HCT116 (cell line): ENCODE measurements around the gene BIRC6. TPM values are rescaled to one million over a fixed set of nuclear protein-coding genes. Genes with fewer than 3 reads are reported as not detected.

Source experiments
- ATAC-seq: fragments of 200-7000 bp; cut with Tn5 transposase; 2 replicates; pipeline ENCODE4 v1.9.1; 2020; ENCODE audit warnings: mild to moderate bottlenecking, moderate library complexity
- BruUV-seq: library from RNA; stranded (reverse); fragments of 400-500 nt; replicated peaks from 2 replicates; lab custom pipeline; 2021; lab: Mats Ljungman, UMichigan
- CTCF ChIA-PET: fragments of 300-600 bp; sonication (Branson Sonifier 250); formaldehyde crosslinking; loops from one replicate; lab custom pipeline; 2021; ENCODE audit warnings: antibody characterized with exemption; lab: Charles Lee
- POLR2A ChIA-PET: fragments of 300-600, 350-600 bp; sonication (Branson Sonifier 250); formaldehyde crosslinking; loops from one replicate; lab custom pipeline; 2021; ENCODE audit warnings: antibody characterized with exemption; lab: Charles Lee
- RAD21 ChIA-PET, 2 experiments: fragments of 300-600 bp; sonication (Branson Sonifier 250); formaldehyde crosslinking; loops; one replicate each; lab custom pipeline; 2023; ENCODE audit warnings: low total read pairs in 2 of 2; ENCODE audit not compliant: uncharacterized antibody in 2 of 2, unreplicated experiment in 2 of 2, low non-redundant PET in 1 of 2; lab: Charles Lee
- DNase-seq: peaks from one replicate; pipeline ENCODE4 v3.0.0-alpha.2; 2010; ENCODE audit warnings: low read depth, low spot score
- H2AFZ ChIP-seq: fragments of 200-600 bp; shearing (Covaris generic), sonication (generic); 2 replicates; pipeline ENCODE4 v1.6.1; 2017; ENCODE audit warnings: low read depth, mixed run types, mixed read lengths, antibody characterized with exemption, low read length; ENCODE audit not compliant: poor library complexity, severe bottlenecking
- H3K27ac ChIP-seq: 2 replicates; pipeline ENCODE4 v1.5.1; 2012; ENCODE audit warnings: low read depth, low read length
- H3K27me3 ChIP-seq: fragments of 200-600 bp; sonication (generic); 2 replicates; pipeline ENCODE4 v1.6.1; 2016; ENCODE audit warnings: mixed run types, low read length, mixed read lengths; ENCODE audit not compliant: insufficient read depth
- H3K36me3 ChIP-seq, 2 experiments: fragments of 200-500 bp in 1 of 2; fragments of 200-600 bp in 1 of 2; sonication (Bioruptor generic) in 1 of 2; sonication (generic) in 1 of 2; 2 replicates each; pipeline versions ENCODE4 v1.5.1 to v1.6.1; 2014 to 2016; ENCODE audit warnings: low read length in 2 of 2, inconsistent platforms in 1 of 2, mixed read lengths in 1 of 2, mixed run types in 1 of 2; ENCODE audit not compliant: insufficient read depth in 2 of 2, control insufficient read depth in 1 of 2
- H3K4me1 ChIP-seq, 2 experiments: fragments of 200-600 bp in 1 of 2; sonication (generic) in 1 of 2; 2 replicates each; pipeline versions ENCODE4 v1.5.1 to v1.6.1; 2012 to 2017; ENCODE audit warnings: low read length in 2 of 2, inconsistent platforms in 1 of 2, mild to moderate bottlenecking in 1 of 2, mixed read lengths in 1 of 2, mixed run types in 1 of 2, moderate library complexity in 1 of 2; ENCODE audit not compliant: insufficient read depth in 2 of 2, control insufficient read depth in 1 of 2
- H3K4me2 ChIP-seq: fragments of 200-600 bp; sonication (generic); 2 replicates; pipeline ENCODE4 v1.6.1; 2017; ENCODE audit warnings: mixed run types, low read length, mixed read lengths
- H3K4me3 ChIP-seq, 2 experiments: fragments of 200-600 bp in 1 of 2; sonication (generic) in 1 of 2; replicated peaks in 1 of 2; 2 replicates each; pipeline ENCODE4 v1.5.1; 2011 to 2016; ENCODE audit warnings: low read length in 2 of 2, control low read depth in 1 of 2, low read depth in 1 of 2, mild to moderate bottlenecking in 1 of 2, mixed read lengths in 1 of 2, mixed run types in 1 of 2
- H3K79me2 ChIP-seq: fragments of 200-600 bp; sonication (generic); 2 replicates; pipeline ENCODE4 v1.6.1; 2017; ENCODE audit warnings: mild to moderate bottlenecking, mixed run types, low read length, moderate library complexity, mixed read lengths; ENCODE audit not compliant: insufficient read depth
- H3K9ac ChIP-seq: fragments of 200-600 bp; sonication (generic); 2 replicates; pipeline ENCODE4 v1.6.1; 2016; ENCODE audit warnings: low read length, mixed read lengths
- H3K9me2 ChIP-seq: fragments of 200-600 bp; sonication (generic), shearing (Covaris generic); 2 replicates; pipeline ENCODE4 v1.6.1; 2017; ENCODE audit warnings: mixed run types, mild to moderate bottlenecking, moderate library complexity; ENCODE audit not compliant: insufficient read depth
- H3K9me3 ChIP-seq, 2 experiments: fragments of 200-500 bp in 1 of 2; fragments of 200-600 bp in 1 of 2; sonication (Bioruptor generic) in 1 of 2; sonication (generic) in 1 of 2; 2 replicates each; pipeline ENCODE4 v1.6.1; 2014 to 2017; ENCODE audit warnings: low read length in 2 of 2, mixed read lengths in 2 of 2, inconsistent platforms in 1 of 2, low read depth in 1 of 2, mild to moderate bottlenecking in 1 of 2, mixed run types in 1 of 2, moderate library complexity in 1 of 2; ENCODE audit not compliant: control insufficient read depth in 1 of 2, insufficient read depth in 1 of 2
- H4K20me1 ChIP-seq: fragments of 200-600 bp; sonication (generic), shearing (Covaris generic); 2 replicates; pipeline ENCODE4 v1.6.1; 2017; ENCODE audit warnings: mixed run types, mild to moderate bottlenecking, moderate library complexity; ENCODE audit not compliant: insufficient read depth
- CEBPB ChIP-seq: IDR thresholded peaks from 2 replicates; pipeline ENCODE4 v1.6.1; 2012; ENCODE audit warnings: low read depth
- CTCF ChIP-seq, 3 experiments: fragments of 200-600 bp in 1 of 3; sonication (generic) in 1 of 3; IDR thresholded peaks in 2 of 3; conservative IDR thresholded peaks in 1 of 3; 2 replicates each; pipeline ENCODE4 v1.5.1; 2012 to 2017; ENCODE audit warnings: low read depth in 2 of 3, low read length in 2 of 3, antibody characterized with exemption in 1 of 3, borderline replicate concordance in 1 of 3, control low read depth in 1 of 3, mild to moderate bottlenecking in 1 of 3, mixed read lengths in 1 of 3, mixed run types in 1 of 3, moderate library complexity in 1 of 3; ENCODE audit not compliant: insufficient read depth in 1 of 3
- EGR1 ChIP-seq: IDR thresholded peaks from 2 replicates; pipeline ENCODE4 v1.6.1; 2012; ENCODE audit warnings: low read depth
- ELF1 ChIP-seq: IDR thresholded peaks from 2 replicates; pipeline ENCODE4 v1.6.1; 2012; ENCODE audit warnings: low read depth, borderline replicate concordance
- EZH2 ChIP-seq: fragments of 200-600 bp; sonication (generic); IDR thresholded peaks from 2 replicates; pipeline ENCODE4 v1.6.1; 2017; ENCODE audit warnings: antibody characterized with exemption, mixed run types
- EZH2phosphoT487 ChIP-seq: fragments of 200-600 bp; IDR thresholded peaks from 2 replicates; pipeline ENCODE4 v1.6.1; 2018; ENCODE audit warnings: antibody characterized with exemption, borderline replicate concordance
- FOSL1 ChIP-seq: IDR thresholded peaks from 2 replicates; pipeline ENCODE4 v1.6.1; 2012; ENCODE audit warnings: low read depth
- JUND ChIP-seq: IDR thresholded peaks from 2 replicates; pipeline ENCODE4 v1.6.1; 2012
- MAX ChIP-seq: IDR thresholded peaks from 2 replicates; pipeline ENCODE4 v1.6.1; 2012
- POLR2A ChIP-seq: IDR thresholded peaks from 2 replicates; pipeline ENCODE4 v1.7.0; 2011; ENCODE audit warnings: borderline replicate concordance; ENCODE audit not compliant: insufficient read depth, insufficient read length; ENCODE audit errors: extremely low read depth
- POLR2AphosphoS5 ChIP-seq: IDR thresholded peaks from 2 replicates; pipeline ENCODE4 v1.6.1; 2011; ENCODE audit warnings: mild to moderate bottlenecking, low read depth, low read length, moderate library complexity
- RAD21 ChIP-seq: IDR thresholded peaks from 2 replicates; pipeline ENCODE4 v1.6.1; 2012; ENCODE audit warnings: low read depth, mild to moderate bottlenecking
- REST ChIP-seq: IDR thresholded peaks from 2 replicates; pipeline ENCODE4 v1.6.1; 2012; ENCODE audit warnings: low read depth
- SIN3A ChIP-seq: IDR thresholded peaks from 2 replicates; pipeline ENCODE4 v1.6.1; 2012; ENCODE audit warnings: low read depth
- SP1 ChIP-seq: IDR thresholded peaks from 2 replicates; pipeline ENCODE4 v1.6.1; 2012; ENCODE audit warnings: low read depth
- SRF ChIP-seq: IDR thresholded peaks from 2 replicates; pipeline ENCODE4 v1.6.1; 2012; ENCODE audit warnings: low read depth
- YY1 ChIP-seq: IDR thresholded peaks from 2 replicates; pipeline ENCODE4 v1.6.1; 2011; ENCODE audit warnings: low read length, low read depth, moderate library complexity, mild to moderate bottlenecking; ENCODE audit not compliant: insufficient replicate concordance; ENCODE audit errors: extremely low read depth
- ZBTB33 ChIP-seq: IDR thresholded peaks from 2 replicates; pipeline ENCODE4 v1.6.1; 2011; ENCODE audit warnings: mild to moderate bottlenecking, low read length, moderate library complexity; ENCODE audit not compliant: insufficient replicate concordance; ENCODE audit errors: extremely low read depth
- ZFX ChIP-seq: fragments of 450-650 bp; IDR thresholded peaks from 2 replicates; pipeline ENCODE4 v1.6.1; 2017
- intact Hi-C: fragments of 100-400 bp; cut with micrococcal nuclease; formaldehyde crosslinking; loops from 2 replicates; pipeline ENCODE4 v1.10.0; 2022
- total RNA-seq: library from RNA; stranded (reverse); gene quantifications from one replicate; pipeline ENCODE4 v1.2.1, GENCODE V29; 2021; ENCODE audit not compliant: unreplicated experiment

The BIRC6 gene
- total RNA-seq, 1 experiment from 2014 or later: 60.7 TPM

- TF ChIP-seq SRF: no peak
- no peak for TF ChIP-seq EGR1
- no peak for TF ChIP-seq FOSL1
- TF ChIP-seq MAX: no peak
- no peak for TF ChIP-seq YY1
- no peak for TF ChIP-seq SP1
- TF ChIP-seq SIN3A: no peak
- no peak for TF ChIP-seq JUND
- no peak for TF ChIP-seq POLR2AphosphoS5
- no peak for TF ChIP-seq ZFX
- TF ChIP-seq RAD21: no peak
- no peak for TF ChIP-seq EZH2phosphoT487
- TF ChIP-seq EZH2: no peak
- TF ChIP-seq ELF1: no peak
- no peak for TF ChIP-seq POLR2A
- no peak for TF ChIP-seq CTCF (IDR thresholded peaks at IDR 0.05 in 2 of 3, conservative IDR thresholded peaks at IDR 0.05 in 1 of 3; ENCODE audit: borderline replicate concordance in 1 of 3, insufficient read depth in 1 of 3, low read depth in 2 of 3, low read length in 2 of 3)
- TF ChIP-seq REST: no peak
- no peak for TF ChIP-seq CEBPB
- TF ChIP-seq ZBTB33: no peak
- Histone ChIP-seq H3K4me2 (no peak overlapping the region), H3K9me2 (no peaks in the 10 kb centered on the region), H3K4me1 (no peaks in the 10 kb centered on the region), H4K20me1 (no peaks in the 10 kb centered on the region), H3K9me3 (no peaks in the 10 kb centered on the region), H3K9ac (no peak overlapping the region), H3K27me3 (no peaks in the 10 kb centered on the region), H3K4me3 (no peak overlapping the region), H3K27ac (no peak overlapping the region), H3K36me3 (peaks cover 18 to 22% of the 10 kb centered on the region in 2 experiments), H3K79me2 (no peaks in the 10 kb centered on the region), H2AFZ (no peak overlapping the region)
- no peak for ATAC-seq
- DNase-seq: no peak
- ChIA-PET POLR2A (no interaction called here), CTCF (no interaction called here), RAD21 (no interaction called here)
- intact Hi-C loops: no loop called here
- BruUV-seq: no TSS peak
These were observed 158.1 kb downstream of the BIRC6 start for GRCh38 chr2:32514946-32515345.
